Measurements from ENCODE around the gene CCDC116.
"Not testable (repeated sequence)": the region's sequence is repeated elsewhere in the genome, so short reads cannot be mapped to it uniquely, and the experiment has no call there.

CCDC116 gene

GRCh38 chr22:21609556-21610157 is 22.9 kb upstream of the CCDC116 start:
- not testable (repeated sequence) for DNase-seq

GRCh38 chr22:21611210-21611977 is 21.2 kb upstream of the CCDC116 start:
- no peak for DNase-seq

- DNase-seq: no peak
These were observed 19.7 kb upstream of the CCDC116 start for GRCh38 chr22:21612858-21613257.

GRCh38 chr22:21613553-21614233 is 18.9 kb upstream of the CCDC116 start:
- no peak for DNase-seq

GRCh38 chr22:21615731-21616130 is 16.8 kb upstream of the CCDC116 start:
- no peak for DNase-seq

GRCh38 chr22:21617337-21617736 is 15.2 kb upstream of the CCDC116 start:
- not testable (repeated sequence) for DNase-seq

GRCh38 chr22:21621025-21621424 is 11.5 kb upstream of the CCDC116 start:
- no peak for DNase-seq

GRCh38 chr22:21622011-21622918 is 10.3 kb upstream of the CCDC116 start:
- DNase-seq: no peak

- no peak for DNase-seq
These were observed 9.5 kb upstream of the CCDC116 start for GRCh38 chr22:21622919-21623647.

- DNase-seq: no peak
These were observed 9.0 kb upstream of the CCDC116 start for GRCh38 chr22:21623648-21623970.

- peak; percentile 31 for DNase-seq
These were observed 8.3 kb upstream of the CCDC116 start for GRCh38 chr22:21624120-21624879.

GRCh38 chr22:21624880-21625791 is 7.4 kb upstream of the CCDC116 start:
- DNase-seq: no peak

- no peak for DNase-seq
These were observed 6.4 kb upstream of the CCDC116 start for GRCh38 chr22:21626073-21626734.

- DNase-seq: no peak
These were observed 5.7 kb upstream of the CCDC116 start for GRCh38 chr22:21626735-21627469.

GRCh38 chr22:21628386-21629254 is 3.9 kb upstream of the CCDC116 start:
- no peak for DNase-seq

- peak; percentile 97 for DNase-seq
These were observed 3.1 kb upstream of the CCDC116 start, which contains the start of gene YDJC for GRCh38 chr22:21629255-21630149. YDJC (minus strand) TSS chr22:21630022; CDS start chr22:21630014, 8 bp downstream.

GRCh38 chr22:21631025-21631424 is 1.5 kb upstream of the CCDC116 start:
- DNase-seq: no peak

Data from eye (tissue), 1 donor.